Mesenchymal stem cell (in vitro differentiated cells and primary cell): ENCODE data around the gene PHLPP2.

Source experiments
- DNase-seq: peaks from one replicate; pipeline ENCODE4 v3.0.0-alpha.2; 2013
- H2AFZ ChIP-seq: one replicate; pipeline ENCODE4 v1.6.1; 2013; ENCODE audit warnings: low read depth, mild to moderate bottlenecking, control low read depth, inconsistent platforms, low read length, moderate library complexity
- H2AK5ac ChIP-seq: 2 replicates; pipeline ENCODE4 v1.6.1; 2013; ENCODE audit warnings: low read length, moderate library complexity, mild to moderate bottlenecking, inconsistent platforms; ENCODE audit not compliant: severe bottlenecking
- H2BK120ac ChIP-seq: one replicate; pipeline ENCODE4 v1.6.1; 2013; ENCODE audit warnings: low read depth, mild to moderate bottlenecking, inconsistent platforms, low read length, moderate library complexity
- H2BK12ac ChIP-seq, 2 experiments: one replicate each; pipeline ENCODE4 v1.6.1; 2013; ENCODE audit warnings: inconsistent platforms in 2 of 2, low read length in 2 of 2, mild to moderate bottlenecking in 2 of 2, moderate library complexity in 2 of 2, control low read depth in 1 of 2
- H2BK15ac ChIP-seq: one replicate; pipeline ENCODE4 v1.6.1; 2013; ENCODE audit warnings: mild to moderate bottlenecking, low read depth, inconsistent platforms; ENCODE audit not compliant: poor library complexity, severe bottlenecking
- H2BK5ac ChIP-seq: 2 replicates; pipeline ENCODE4 v1.6.1; 2013; ENCODE audit warnings: low read depth, mild to moderate bottlenecking, low read length, control low read depth, inconsistent platforms; ENCODE audit not compliant: poor library complexity, severe bottlenecking
- H3K14ac ChIP-seq, 2 experiments: one replicate each; pipeline ENCODE4 v1.6.1; 2013; ENCODE audit warnings: inconsistent platforms in 2 of 2, low read length in 2 of 2, control low read depth in 1 of 2, mild to moderate bottlenecking in 1 of 2, moderate library complexity in 1 of 2
- H3K18ac ChIP-seq, 2 experiments: one replicate each; pipeline ENCODE4 v1.6.1; 2013; ENCODE audit warnings: inconsistent platforms in 2 of 2, low read length in 2 of 2, control low read depth in 1 of 2, low read depth in 1 of 2, mild to moderate bottlenecking in 1 of 2
- H3K23ac ChIP-seq, 2 experiments: one replicate each; pipeline ENCODE4 v1.6.1; 2013; ENCODE audit warnings: inconsistent platforms in 2 of 2, low read length in 2 of 2, mild to moderate bottlenecking in 2 of 2, moderate library complexity in 2 of 2, control low read depth in 1 of 2
- H3K27ac ChIP-seq: 2 replicates; pipeline ENCODE4 v1.5.1; 2013; ENCODE audit warnings: mild to moderate bottlenecking, moderate library complexity, low read length, control low read depth, inconsistent platforms; ENCODE audit not compliant: poor library complexity, severe bottlenecking
- H3K27me3 ChIP-seq, 2 experiments: 2 replicates each; pipeline versions ENCODE4 v1.6.1 to v1.7.0; 2013; ENCODE audit warnings: low read length in 2 of 2, mild to moderate bottlenecking in 2 of 2, moderate library complexity in 2 of 2, control low read depth in 1 of 2, inconsistent platforms in 1 of 2; ENCODE audit not compliant: control insufficient read depth in 1 of 2, insufficient read depth in 1 of 2
- H3K36me3 ChIP-seq, 2 experiments: 2 replicates each; pipeline versions ENCODE4 v1.6.1 to v1.7.0; 2013; ENCODE audit warnings: low read length in 2 of 2, control low read depth in 1 of 2, inconsistent platforms in 1 of 2, low read depth in 1 of 2, mild to moderate bottlenecking in 1 of 2; ENCODE audit not compliant: insufficient read depth in 2 of 2, control insufficient read depth in 1 of 2
- H3K4ac ChIP-seq, 2 experiments: one replicate each; pipeline ENCODE4 v1.6.1; 2013; ENCODE audit warnings: inconsistent platforms in 2 of 2, low read length in 2 of 2, mild to moderate bottlenecking in 2 of 2, moderate library complexity in 2 of 2, control low read depth in 1 of 2, low read depth in 1 of 2
- H3K4me1 ChIP-seq: 2 replicates; pipeline ENCODE4 v1.6.1; 2013; ENCODE audit warnings: low read depth, low read length, control low read depth; ENCODE audit not compliant: control insufficient read depth, insufficient read depth
- H3K4me2 ChIP-seq: 2 replicates; pipeline ENCODE4 v1.6.1; 2013; ENCODE audit warnings: low read length, mild to moderate bottlenecking, inconsistent platforms; ENCODE audit not compliant: poor library complexity, severe bottlenecking
- H3K4me3 ChIP-seq, 2 experiments: 2 replicates each; pipeline versions ENCODE4 v1.5.1 to v1.7.0; 2013; ENCODE audit warnings: low read length in 2 of 2, mild to moderate bottlenecking in 2 of 2, control low read depth in 1 of 2, low read depth in 1 of 2; ENCODE audit not compliant: insufficient read depth in 1 of 2
- H3K79me1 ChIP-seq: replicated peaks from 2 replicates; pipeline ENCODE4 v1.6.1; 2013; ENCODE audit warnings: mild to moderate bottlenecking, control low read depth, low read length, inconsistent platforms; ENCODE audit not compliant: poor library complexity, severe bottlenecking
- H3K9ac ChIP-seq: 2 replicates; pipeline ENCODE4 v1.7.0; 2013; ENCODE audit warnings: mild to moderate bottlenecking, low read length, moderate library complexity
- H3K9me3 ChIP-seq: 2 replicates; pipeline ENCODE4 v1.7.0; 2013; ENCODE audit warnings: mild to moderate bottlenecking, low read length; ENCODE audit not compliant: control insufficient read depth
- H4K8ac ChIP-seq: one replicate; pipeline ENCODE4 v1.6.1; 2013; ENCODE audit warnings: inconsistent platforms, mild to moderate bottlenecking, low read length, moderate library complexity
- H4K91ac ChIP-seq: one replicate; pipeline ENCODE4 v1.6.1; 2013; ENCODE audit warnings: mild to moderate bottlenecking, low read length, inconsistent platforms
- WGBS: methylation state at CpG from one replicate; pipeline ENCODE4 v1.1.7; 2013; ENCODE audit warnings: mixed read lengths; 5-methylcytosine and 5-hydroxymethylcytosine counted together

PHLPP2 gene

GRCh38 chr16:71709229-71709781, 15.2 kb downstream of the PHLPP2 start:
- peaks cover 14% of the 10 kb centered on the region for H3K79me1 ChIP-seq
- H3K27me3 ChIP-seq: no peaks in the 10 kb centered on the region
- H3K14ac ChIP-seq: no peak overlapping the region
- no peak overlapping the region for H3K23ac ChIP-seq
- H4K8ac ChIP-seq: no peak overlapping the region
- H2BK120ac ChIP-seq: no peak overlapping the region
- H2BK15ac ChIP-seq: no peak overlapping the region
- H2BK5ac ChIP-seq: no peak overlapping the region
- no peak overlapping the region for H2BK12ac ChIP-seq
- peak overlapping the region; percentile 23 for H3K4me2 ChIP-seq
- H2AK5ac ChIP-seq: no peak overlapping the region
- H3K9ac ChIP-seq: peak overlapping the region; percentile 3
- no peaks in the 10 kb centered on the region for H3K9me3 ChIP-seq
- no peak overlapping the region for H3K4ac ChIP-seq
- H3K36me3 ChIP-seq: peaks cover 0 to 13% of the 10 kb centered on the region in 2 experiments
- H2AFZ ChIP-seq: no peak overlapping the region
- H4K91ac ChIP-seq: no peak overlapping the region
- H3K4me3 ChIP-seq: peak overlapping the region in 1 of 2 experiments; percentile 50
- WGBS: 50% methylated on average over 2 of the region's 2 CpGs
- no peak overlapping the region for H3K18ac ChIP-seq
- peak; percentile 30 for DNase-seq
- H3K4me1 ChIP-seq: peaks cover 17% of the 10 kb centered on the region
- peak overlapping the region; percentile 62 for H3K27ac ChIP-seq

GRCh38 chr16:71708696-71709095, 15.8 kb downstream of the PHLPP2 start:
- no peaks in the 10 kb centered on the region for H3K27me3 ChIP-seq
- H2BK5ac ChIP-seq: no peak overlapping the region
- no peak overlapping the region for H2BK12ac ChIP-seq
- H3K36me3 ChIP-seq: peaks cover 0 to 8% of the 10 kb centered on the region in 2 experiments
- no peak overlapping the region for H3K18ac ChIP-seq
- H3K23ac ChIP-seq: no peak overlapping the region
- H3K4ac ChIP-seq: no peak overlapping the region
- no peak overlapping the region for H2BK15ac ChIP-seq
- H3K9me3 ChIP-seq: no peaks in the 10 kb centered on the region
- H3K4me1 ChIP-seq: peaks cover 17% of the 10 kb centered on the region
- peaks cover 11% of the 10 kb centered on the region for H3K79me1 ChIP-seq
- WGBS: 100% methylated on average over 2 of the region's 2 CpGs
- no peak overlapping the region for H3K14ac ChIP-seq
- DNase-seq: no peak
- no peak overlapping the region for H3K9ac ChIP-seq
- no peak overlapping the region for H4K91ac ChIP-seq
- no peak overlapping the region for H2BK120ac ChIP-seq
- no peak overlapping the region for H2AFZ ChIP-seq
- H2AK5ac ChIP-seq: peak overlapping the region; percentile 61
- no peak overlapping the region for H4K8ac ChIP-seq
- no peak overlapping the region for H3K4me3 ChIP-seq
- H3K4me2 ChIP-seq: no peak overlapping the region
- peak overlapping the region; percentile 74 for H3K27ac ChIP-seq

GRCh38 chr16:71707199-71707598, 17.3 kb downstream of the PHLPP2 start:
- H3K18ac ChIP-seq: no peak overlapping the region
- H2BK5ac ChIP-seq: no peak overlapping the region
- no peak overlapping the region for H3K4ac ChIP-seq
- no peak overlapping the region for H2BK15ac ChIP-seq
- H3K9ac ChIP-seq: no peak overlapping the region
- H3K4me3 ChIP-seq: peak overlapping the region in 1 of 2 experiments; percentile 14
- H3K36me3 ChIP-seq: peaks cover 0 to 6% of the 10 kb centered on the region in 2 experiments
- no peak overlapping the region for H4K91ac ChIP-seq
- no peaks in the 10 kb centered on the region for H3K9me3 ChIP-seq
- H3K27me3 ChIP-seq: no peaks in the 10 kb centered on the region
- H2AK5ac ChIP-seq: no peak overlapping the region
- H3K4me2 ChIP-seq: peak overlapping the region; percentile 3
- H2BK12ac ChIP-seq: no peak overlapping the region
- no peak overlapping the region for H4K8ac ChIP-seq
- H3K27ac ChIP-seq: peak overlapping the region; percentile 74
- H3K14ac ChIP-seq: no peak overlapping the region
- no peak overlapping the region for H3K23ac ChIP-seq
- 93% methylated on average over 5 of the region's 7 CpGs for whole genome bisulfite sequencing
- DNase-seq: no peak
- H2BK120ac ChIP-seq: no peak overlapping the region
- H2AFZ ChIP-seq: no peak overlapping the region
- peaks cover 17% of the 10 kb centered on the region for H3K4me1 ChIP-seq
- peaks cover 15% of the 10 kb centered on the region for H3K79me1 ChIP-seq

GRCh38 chr16:71706046-71706445, 18.5 kb downstream of the PHLPP2 start:
- Histone ChIP-seq H3K4me1 (peaks cover 17% of the 10 kb centered on the region), H3K9ac (no peak overlapping the region), H3K9me3 (no peaks in the 10 kb centered on the region), H3K36me3 (peaks cover 0 to 14% of the 10 kb centered on the region in 2 experiments), H3K14ac (no peak overlapping the region), H3K4me3 (no peak overlapping the region), H3K27ac (no peak overlapping the region), H3K79me1 (peaks cover 15% of the 10 kb centered on the region), H2BK15ac (no peak overlapping the region), H3K23ac (no peak overlapping the region), H2AFZ (no peak overlapping the region), H3K4me2 (no peak overlapping the region), H3K18ac (no peak overlapping the region), H4K91ac (no peak overlapping the region), H2AK5ac (no peak overlapping the region), H2BK5ac (no peak overlapping the region), H4K8ac (no peak overlapping the region), H2BK12ac (no peak overlapping the region), H2BK120ac (no peak overlapping the region), H3K27me3 (no peaks in the 10 kb centered on the region), H3K4ac (no peak overlapping the region)
- no peak for DNase-seq
- WGBS: no CpG with 5 or more reads among the region's 2 CpGs
